Smooth muscle cell (in vitro differentiated cells): ENCODE results near the gene DOK7. TPM values are rescaled to one million over a fixed set of nuclear protein-coding genes. Genes with fewer than 3 reads are reported as not detected.

Experiments
- DNase-seq: peaks from one replicate; lab custom pipeline; 2025; ENCODE audit not compliant: unreplicated experiment; lab: John Stamatoyannopoulos, UW
- H2AFZ ChIP-seq: fragments of 200-600 bp; sonication (generic); 2 replicates; pipeline ENCODE4 v1.6.0; 2016; ENCODE audit warnings: antibody characterized with exemption, low read depth, mild to moderate bottlenecking
- H3F3A ChIP-seq: fragments of 200-600 bp; sonication (generic); 2 replicates; pipeline ENCODE4 v1.6.0; 2017; ENCODE audit warnings: antibody characterized with exemption, low read depth
- H3K27ac ChIP-seq: fragments of 200-600 bp; sonication (generic); 2 replicates; pipeline ENCODE4 v1.5.1; 2016; ENCODE audit warnings: low read depth, mild to moderate bottlenecking
- H3K27me3 ChIP-seq: fragments of 200-600 bp; sonication (generic); 2 replicates; pipeline ENCODE4 v1.6.1; 2016; ENCODE audit warnings: low read depth, mild to moderate bottlenecking
- H3K36me3 ChIP-seq: fragments of 200-600 bp; sonication (generic); 2 replicates; pipeline ENCODE4 v1.5.1; 2016; ENCODE audit warnings: low read depth
- H3K4me1 ChIP-seq: fragments of 200-600 bp; sonication (generic); 2 replicates; pipeline ENCODE4 v1.5.1; 2016; ENCODE audit warnings: low read depth
- H3K4me2 ChIP-seq: fragments of 200-600 bp; sonication (generic); 2 replicates; pipeline ENCODE4 v1.6.0; 2016; ENCODE audit warnings: mild to moderate bottlenecking
- H3K4me3 ChIP-seq: fragments of 200-600 bp; sonication (generic); 2 replicates; pipeline ENCODE4 v1.5.1; 2016; ENCODE audit warnings: mild to moderate bottlenecking
- H3K79me2 ChIP-seq: fragments of 200-600 bp; sonication (generic); 2 replicates; pipeline ENCODE4 v1.6.0; 2016; ENCODE audit warnings: low read depth, mild to moderate bottlenecking
- H3K9ac ChIP-seq: fragments of 200-600 bp; sonication (generic); 2 replicates; pipeline ENCODE4 v1.6.0; 2016; ENCODE audit warnings: low read depth
- H3K9me3 ChIP-seq: fragments of 200-600 bp; sonication (generic); replicated peaks from 2 replicates; pipeline ENCODE4 v1.5.1; 2016; ENCODE audit warnings: low read depth
- H4K20me1 ChIP-seq: fragments of 200-600 bp; sonication (generic); 2 replicates; pipeline ENCODE4 v1.6.0; 2016; ENCODE audit warnings: low read depth
- WGBS: methylation state at CpG from one replicate; pipeline ENCODE4 v1.1.7; 2016; ENCODE audit warnings: low lambda C conversion rate; 5-methylcytosine and 5-hydroxymethylcytosine counted together
- polyA plus RNA-seq: library from polyadenylated mRNA; unstranded; fragments of >200 nt; fragmentation: Nextera tagmentation; extraction: Ambion mirVana; gene quantifications from 2 replicates; pipeline ENCODE4 v1.2.1, GENCODE V29; 2016
- total RNA-seq: library from RNA; depleted of rRNA; stranded (reverse); fragments of >200 nt; gene quantifications from 2 replicates; pipeline ENCODE4 v1.2.3, GENCODE V29; 2014
- TF ChIP-seq, protein P1 (sequence below): fragments of 200-600 bp; sonication (generic); IDR thresholded peaks from 2 replicates; pipeline ENCODE4 v1.5.1; 2017; ENCODE audit warnings: borderline replicate concordance, mild to moderate bottlenecking, antibody characterized with exemption; ENCODE audit not compliant: insufficient read depth, poor library complexity, severe bottlenecking

The DOK7 gene
- total and polyA plus RNA-seq, 2 experiments from 2014 or later, result not detected

DNA sequence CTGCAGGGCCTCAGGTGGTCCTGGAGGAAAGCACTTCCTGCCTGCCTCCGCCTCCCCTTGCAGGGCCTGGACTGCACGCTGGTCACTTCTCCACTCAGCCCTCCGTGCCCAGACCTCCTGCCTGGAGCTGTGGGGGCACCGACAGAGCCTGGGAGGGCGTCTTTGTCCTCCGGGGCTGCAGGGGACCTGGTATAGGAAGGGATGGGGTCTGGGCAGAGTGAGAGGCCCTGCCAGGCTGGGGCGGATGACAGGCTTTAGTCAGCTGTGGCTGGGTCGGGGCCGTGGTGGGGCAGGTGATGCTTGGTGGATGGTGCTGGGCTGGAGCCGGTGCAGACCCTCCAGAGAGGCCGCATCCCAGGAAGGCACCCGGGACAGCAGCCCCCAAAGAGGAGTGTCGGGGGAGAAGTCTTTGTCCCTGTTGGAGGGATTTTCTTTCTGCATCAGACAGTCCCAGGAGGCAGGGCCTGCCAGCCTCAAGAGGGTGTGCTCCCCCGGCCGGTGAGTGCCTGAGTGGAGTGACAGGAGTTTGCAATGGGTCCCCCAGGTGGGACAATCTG lies 1.3 kb downstream of the DOK7 start:
- H2AFZ ChIP-seq, result no peak overlapping the region
- no peak overlapping the region for H3K4me2 ChIP-seq
- H4K20me1 ChIP-seq, result no peaks in the 10 kb centered on the region
- no peak overlapping the region for H3K4me3 ChIP-seq
- H3K36me3 ChIP-seq, result no peaks in the 10 kb centered on the region
- no peaks in the 10 kb centered on the region for H3F3A ChIP-seq
- no peak for DNase-seq
- WGBS, result 84% methylated on average over 15 of the region's 15 CpGs
- no peak overlapping the region for H3K27ac ChIP-seq
- no peaks in the 10 kb centered on the region for H3K9me3 ChIP-seq
- no peaks in the 10 kb centered on the region for H3K4me1 ChIP-seq
- H3K27me3 ChIP-seq, result peaks cover 31% of the 10 kb centered on the region
- no peak overlapping the region for H3K9ac ChIP-seq
- TF ChIP-seq, protein P1, sequence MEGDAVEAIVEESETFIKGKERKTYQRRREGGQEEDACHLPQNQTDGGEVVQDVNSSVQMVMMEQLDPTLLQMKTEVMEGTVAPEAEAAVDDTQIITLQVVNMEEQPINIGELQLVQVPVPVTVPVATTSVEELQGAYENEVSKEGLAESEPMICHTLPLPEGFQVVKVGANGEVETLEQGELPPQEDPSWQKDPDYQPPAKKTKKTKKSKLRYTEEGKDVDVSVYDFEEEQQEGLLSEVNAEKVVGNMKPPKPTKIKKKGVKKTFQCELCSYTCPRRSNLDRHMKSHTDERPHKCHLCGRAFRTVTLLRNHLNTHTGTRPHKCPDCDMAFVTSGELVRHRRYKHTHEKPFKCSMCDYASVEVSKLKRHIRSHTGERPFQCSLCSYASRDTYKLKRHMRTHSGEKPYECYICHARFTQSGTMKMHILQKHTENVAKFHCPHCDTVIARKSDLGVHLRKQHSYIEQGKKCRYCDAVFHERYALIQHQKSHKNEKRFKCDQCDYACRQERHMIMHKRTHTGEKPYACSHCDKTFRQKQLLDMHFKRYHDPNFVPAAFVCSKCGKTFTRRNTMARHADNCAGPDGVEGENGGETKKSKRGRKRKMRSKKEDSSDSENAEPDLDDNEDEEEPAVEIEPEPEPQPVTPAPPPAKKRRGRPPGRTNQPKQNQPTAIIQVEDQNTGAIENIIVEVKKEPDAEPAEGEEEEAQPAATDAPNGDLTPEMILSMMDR, result no peak
- H3K79me2 ChIP-seq, result no peaks in the 10 kb centered on the region

DNA sequence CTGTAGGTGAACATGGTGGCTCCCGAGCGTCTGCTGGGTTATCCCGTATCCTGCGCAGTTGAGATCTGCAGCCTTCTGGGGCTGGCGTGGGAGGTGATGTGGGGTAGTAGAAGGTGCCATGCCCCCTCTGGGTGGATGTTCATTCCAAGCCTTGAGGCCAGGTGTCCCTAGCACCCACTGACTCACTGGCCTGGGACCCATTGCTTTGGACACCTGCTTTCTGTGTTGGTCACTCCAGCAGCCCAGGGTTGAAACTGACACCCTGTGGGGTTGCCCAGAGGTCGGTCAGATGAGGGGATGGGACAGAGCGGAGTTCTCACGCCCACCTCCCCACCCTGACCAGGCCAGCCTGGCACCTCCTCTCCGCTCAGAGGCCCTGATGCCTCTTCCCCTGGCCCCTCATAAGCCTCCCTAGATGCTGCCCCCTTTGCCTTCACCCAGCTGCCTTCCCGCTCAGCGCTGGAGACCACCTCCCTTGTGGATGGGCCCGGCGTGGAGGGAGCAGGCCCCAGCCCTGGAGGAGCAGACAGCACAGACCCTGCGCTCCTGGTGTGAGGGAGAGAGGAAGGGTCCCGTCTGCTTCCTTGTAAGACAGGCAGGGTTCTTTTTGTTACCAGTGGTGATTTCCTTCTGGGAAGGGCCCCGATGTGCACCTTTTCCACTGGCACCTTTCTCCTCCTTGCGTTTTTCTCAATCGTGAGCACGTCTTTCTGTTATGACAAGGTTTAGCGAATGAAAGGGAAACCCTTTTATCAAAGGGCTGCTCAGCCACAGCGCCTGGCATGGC lies 2.0 kb downstream of the DOK7 start:
- peaks cover 31% of the 10 kb centered on the region for H3K27me3 ChIP-seq
- no peak overlapping the region for H3K4me3 ChIP-seq
- H3K9me3 ChIP-seq, result no peaks in the 10 kb centered on the region
- no peak overlapping the region for H3K9ac ChIP-seq
- H3K27ac ChIP-seq, result no peak overlapping the region
- no peak overlapping the region for H2AFZ ChIP-seq
- H3F3A ChIP-seq, result no peaks in the 10 kb centered on the region
- H3K36me3 ChIP-seq, result no peaks in the 10 kb centered on the region
- no peaks in the 10 kb centered on the region for H3K79me2 ChIP-seq
- TF ChIP-seq, protein P1, result no peak
- H4K20me1 ChIP-seq, result no peaks in the 10 kb centered on the region
- no peaks in the 10 kb centered on the region for H3K4me1 ChIP-seq
- no peak for DNase-seq
- no peak overlapping the region for H3K4me2 ChIP-seq
- 94% methylated on average over 21 of the region's 21 CpGs for whole genome bisulfite sequencing

DNA sequence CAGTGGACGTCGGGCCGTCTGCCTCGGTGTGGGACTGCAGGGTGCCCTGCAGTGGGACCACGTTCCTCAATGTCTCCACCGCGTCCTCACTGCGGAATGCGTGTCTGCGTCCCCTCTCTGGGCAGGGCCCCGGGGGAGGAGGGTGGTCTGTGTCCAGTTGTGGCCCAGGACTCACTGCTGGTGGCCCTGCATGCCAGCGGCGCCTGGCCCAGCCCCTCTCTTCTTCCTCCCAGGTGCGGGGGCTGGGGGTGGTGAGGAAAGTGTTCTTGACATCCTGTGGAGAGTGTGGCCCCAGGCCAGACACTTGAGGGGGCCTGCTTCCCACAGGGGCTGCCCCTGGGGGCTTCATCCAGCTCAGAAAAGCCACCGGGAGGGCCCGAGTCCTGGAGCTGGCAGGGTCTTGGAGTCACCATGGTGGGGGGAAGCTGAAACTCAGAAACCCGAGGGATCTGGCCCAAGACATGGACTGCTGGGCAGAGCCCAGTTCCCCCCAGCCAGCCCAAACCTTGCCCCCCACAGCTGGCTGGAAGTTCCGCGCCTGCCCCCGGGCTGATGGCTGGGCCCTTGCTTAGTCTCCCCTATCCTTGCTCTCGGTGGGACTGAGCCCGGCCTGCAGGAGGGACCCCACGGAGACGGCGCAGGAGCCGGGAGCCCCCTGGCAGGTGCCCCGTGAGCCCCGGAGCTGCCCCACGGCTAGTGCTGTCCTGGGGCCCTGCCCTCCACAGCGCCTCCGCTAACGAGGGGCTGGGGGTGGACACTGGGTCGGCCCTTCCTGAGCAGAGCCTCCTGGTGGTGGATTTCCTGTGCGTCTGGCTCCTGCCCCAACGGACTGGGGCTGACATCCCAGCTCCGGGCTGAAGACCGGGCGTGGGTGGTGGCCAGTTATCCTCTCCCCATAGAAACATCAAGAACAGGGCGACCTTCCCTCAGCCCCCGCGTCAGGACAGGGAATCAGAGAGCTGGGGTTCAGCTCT lies 2.9 kb downstream of the DOK7 start:
- Histone ChIP-seq H3K4me2 (no peak overlapping the region), H3K9ac (no peak overlapping the region), H2AFZ (no peak overlapping the region), H3K4me1 (no peaks in the 10 kb centered on the region), H3K36me3 (no peaks in the 10 kb centered on the region), H3K27me3 (peaks cover 31% of the 10 kb centered on the region), H3K9me3 (no peaks in the 10 kb centered on the region), H3K4me3 (no peak overlapping the region), H4K20me1 (no peaks in the 10 kb centered on the region), H3K27ac (no peak overlapping the region), H3K79me2 (no peaks in the 10 kb centered on the region), H3F3A (no peaks in the 10 kb centered on the region)
- DNase-seq, result no peak
- TF ChIP-seq, protein P1, result no peak
- 82% methylated on average over 41 of the region's 41 CpGs for WGBS
